A549 (cell line): ENCODE results near the gene DDX53. TPM values are rescaled to one million over a fixed set of nuclear protein-coding genes. Genes with fewer than 3 reads are reported as not detected.

Source experiments
- ATAC-seq, 2 experiments: fragments of 200-7000 bp in 1 of 2; fragments of >200 bp in 1 of 2; cut with Nextera tagmentation in 1 of 2; cut with Tn5 transposase in 1 of 2; 3 replicates each; pipeline versions ENCODE4 v1.8.0 to v1.9.1; 2018 to 2020; ENCODE audit warnings: mild to moderate bottlenecking in 1 of 2, moderate library complexity in 1 of 2
- CTCF ChIA-PET: fragments of 300-600 bp; sonication (Branson Sonifier 250); formaldehyde crosslinking; extraction: SDS; loops from one replicate; lab custom pipeline; 2021; ENCODE audit warnings: antibody characterized with exemption, inconsistent platforms; lab: Yijun Ruan, JAX
- POLR2A ChIA-PET: fragments of 350-600 bp; formaldehyde crosslinking; extraction: SDS; loops from one replicate; lab custom pipeline; 2021; ENCODE audit warnings: antibody characterized with exemption, inconsistent platforms; lab: Yijun Ruan, JAX
- DNase-seq, 2 experiments: peaks; one replicate each; pipeline versions ENCODE4 v3.0.0 to v3.0.0-alpha.2; 2011 to 2016; ENCODE audit warnings: low read depth in 1 of 2, low spot score in 1 of 2
- FAIRE-seq: peaks from 2 replicates; lab custom pipeline; 2011; peaks lifted over from hg19 to GRCh38; lab: Jason Lieb, UNC
- H3K27ac ChIP-seq, 2 experiments: fragments of >200 bp; sonication (Bioruptor Twin); formaldehyde crosslinking; 3 replicates each; pipeline ENCODE4 v1.5.1; 2016 to 2017
- H3K4me1 ChIP-seq: fragments of >200 bp; sonication (Bioruptor Twin); formaldehyde crosslinking; 3 replicates; pipeline ENCODE4 v1.6.1; 2016
- H3K4me2 ChIP-seq: fragments of >200 bp; sonication (Bioruptor Twin); formaldehyde crosslinking; 3 replicates; pipeline ENCODE4 v1.6.1; 2016
- H3K4me3 ChIP-seq: fragments of >200 bp; sonication (Bioruptor Twin); formaldehyde crosslinking; 3 replicates; pipeline ENCODE4 v1.5.1; 2016
- H3K9me3 ChIP-seq: fragments of >200 bp; sonication (Bioruptor Twin); formaldehyde crosslinking; 3 replicates; pipeline ENCODE4 v1.6.1; 2016
- BHLHE40 ChIP-seq: IDR thresholded peaks from 2 replicates; pipeline ENCODE4 v1.6.1; 2012; ENCODE audit warnings: low read depth, low read length, inconsistent platforms
- CBX2 ChIP-seq: fragments of 200-600 bp; sonication (generic); IDR thresholded peaks from 2 replicates; pipeline ENCODE4 v1.6.1; 2016; ENCODE audit warnings: low read depth, mild to moderate bottlenecking, borderline replicate concordance
- CHD2 ChIP-seq: fragments of 150-350 bp; IDR thresholded peaks from 2 replicates; pipeline ENCODE4 v1.6.1; 2014; ENCODE audit warnings: low read length; ENCODE audit not compliant: partially characterized antibody
- CHD4 ChIP-seq: fragments of 200-600 bp; sonication (generic); IDR thresholded peaks from 2 replicates; pipeline ENCODE4 v1.6.1; 2016; ENCODE audit warnings: antibody characterized with exemption, mild to moderate bottlenecking, borderline replicate concordance
- CTCF ChIP-seq: fragments of >200 bp; sonication (Bioruptor Twin); formaldehyde crosslinking; IDR thresholded peaks from 3 replicates; pipeline ENCODE4 v1.5.1; 2016
- FOSB ChIP-seq: fragments of 250-450 bp; sonication (Bioruptor Pico); IDR thresholded peaks from 2 replicates; pipeline ENCODE4 v1.5.0; 2020; ENCODE audit warnings: mild to moderate bottlenecking, moderate library complexity
- HOXA7 ChIP-seq: fragments of 250-450 bp; sonication (Bioruptor Pico); IDR thresholded peaks from 2 replicates; pipeline ENCODE4 v1.5.0; 2020; ENCODE audit warnings: mild to moderate bottlenecking, moderate library complexity
- JUNB ChIP-seq: fragments of >200 bp; sonication (Bioruptor Twin); formaldehyde crosslinking; IDR thresholded peaks from 2 replicates; pipeline ENCODE4 v1.6.1; 2016
- KDM1A ChIP-seq: fragments of 200-600 bp; sonication (generic); IDR thresholded peaks from 2 replicates; pipeline ENCODE4 v1.6.1; 2016; ENCODE audit warnings: low read depth, mild to moderate bottlenecking
- MAFK ChIP-seq: fragments of 450-650 bp; IDR thresholded peaks from 2 replicates; pipeline ENCODE4 v1.6.1; 2014; ENCODE audit not compliant: partially characterized antibody
- MAX ChIP-seq: IDR thresholded peaks from 2 replicates; pipeline ENCODE4 v1.6.1; 2012
- POLR2A ChIP-seq: IDR thresholded peaks from 2 replicates; pipeline ENCODE4 v1.6.1; 2012; ENCODE audit warnings: mild to moderate bottlenecking, low read length
- POLR2AphosphoS2 ChIP-seq: conservative IDR thresholded peaks from 2 replicates; pipeline ENCODE4 v1.6.1; 2012; ENCODE audit warnings: low read length, improper control_type of control experiment, inconsistent platforms
- RAD21 ChIP-seq, 2 experiments: fragments of >200 bp in 1 of 2; sonication (Bioruptor Twin) in 1 of 2; formaldehyde crosslinking in 1 of 2; IDR thresholded peaks in 1 of 2; conservative IDR thresholded peaks in 1 of 2; 2 replicates in 1 of 2; 3 replicates in 1 of 2; pipeline ENCODE4 v1.6.1; 2012 to 2018; ENCODE audit warnings: inconsistent platforms in 1 of 2
- RFX5 ChIP-seq: fragments of 450-650 bp; IDR thresholded peaks from 2 replicates; pipeline ENCODE4 v1.7.1; 2014; ENCODE audit warnings: antibody characterized with exemption, mild to moderate bottlenecking, moderate library complexity
- RNF2 ChIP-seq: fragments of 200-600 bp; sonication (generic); IDR thresholded peaks from 2 replicates; pipeline ENCODE4 v1.6.1; 2016; ENCODE audit warnings: low read depth, mild to moderate bottlenecking, antibody characterized with exemption, moderate library complexity, borderline replicate concordance
- SREBF2 ChIP-seq: fragments of 450-650 bp; IDR thresholded peaks from 2 replicates; pipeline ENCODE4 v1.6.1; 2014; ENCODE audit warnings: mild to moderate bottlenecking, moderate library complexity
- TFCP2L1 ChIP-seq: fragments of 250-450 bp; sonication (Bioruptor Pico); IDR thresholded peaks from 2 replicates; pipeline ENCODE4 v1.5.0; 2021; ENCODE audit warnings: mild to moderate bottlenecking
- ZC3H11A ChIP-seq: fragments of 450-650 bp; IDR thresholded peaks from 2 replicates; pipeline ENCODE4 v1.6.1; 2014; ENCODE audit warnings: antibody characterized with exemption, mild to moderate bottlenecking
- ZFP36 ChIP-seq: fragments of 450-650 bp; IDR thresholded peaks from 2 replicates; pipeline ENCODE4 v1.6.1; 2014; ENCODE audit warnings: borderline replicate concordance; ENCODE audit not compliant: partially characterized antibody
- WGBS: methylation state at CpG from one replicate; pipeline ENCODE4 v1.1.6; 2017; ENCODE audit errors: missing lambda C conversion rate; 5-methylcytosine and 5-hydroxymethylcytosine counted together
- polyA plus RNA-seq, 4 experiments: library from polyadenylated mRNA; depleted of rRNA in 3 of 4; stranded (reverse); fragments of >200 nt; fragmentation: RNase III in 1 of 4; extraction: RNeasy Plus Mini Kit Qiagen cat#74134 plus additional on column Dnase treatment in 1 of 4; gene quantifications; 2 replicates in 3 of 4; 3 replicates in 1 of 4; pipeline ENCODE4 v1.2.3, GENCODE V29; 2011 to 2017
- TF ChIP-seq, protein P1 (sequence below): fragments of 450-650 bp; IDR thresholded peaks from 2 replicates; pipeline ENCODE4 v1.6.1; 2014; ENCODE audit warnings: antibody characterized with exemption
- TF ChIP-seq, protein P2 (sequence below): fragments of 200-600 bp; sonication (generic); IDR thresholded peaks from 2 replicates; pipeline ENCODE4 v1.6.1; 2016; ENCODE audit warnings: antibody characterized with exemption, mild to moderate bottlenecking, moderate library complexity
- TF ChIP-seq, protein P3 (sequence below): IDR thresholded peaks from 2 replicates; pipeline ENCODE4 v1.6.1; 2012

The DDX53 gene
- polyA plus RNA-seq, 2 of the 4 experiments (the other 2 are of a cell fraction) = not detected

DNA sequence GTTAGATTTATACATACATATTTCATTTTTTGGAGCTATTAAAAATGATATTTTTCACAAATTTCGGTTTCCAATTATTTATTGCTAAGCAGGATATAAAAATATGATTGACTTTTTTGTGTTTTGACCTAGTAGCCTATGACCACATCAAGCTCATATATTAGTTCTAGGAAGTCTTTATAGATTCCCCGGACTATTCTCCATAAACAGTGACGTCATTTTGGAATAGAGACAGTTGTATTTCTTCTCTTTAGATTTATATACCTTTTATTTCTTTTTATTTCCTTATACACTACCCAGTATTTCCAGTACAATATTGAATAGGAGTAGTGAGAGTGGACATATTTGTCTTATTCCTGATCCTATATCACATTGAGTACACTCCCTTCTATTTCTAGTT, 31.8 kb downstream of the DDX53 start:
- no peaks in the 10 kb centered on the region for H3K4me1 ChIP-seq
- POLR2A ChIA-PET = no interaction called here
- no peak overlapping the region for H3K27ac ChIP-seq
- ATAC-seq (no peak), DNase-seq (no peak), FAIRE-seq (no peak)
- no peak overlapping the region for H3K4me2 ChIP-seq
- H3K9me3 ChIP-seq = no peaks in the 10 kb centered on the region
- no peak for TF ChIP-seq RAD21 (conservative IDR thresholded peaks at IDR 0.05 in 1 of 2, IDR thresholded peaks at IDR 0.05 in 1 of 2)
- TF ChIP-seq POLR2AphosphoS2 = no peak
- TF ChIP-seq, protein P1, sequence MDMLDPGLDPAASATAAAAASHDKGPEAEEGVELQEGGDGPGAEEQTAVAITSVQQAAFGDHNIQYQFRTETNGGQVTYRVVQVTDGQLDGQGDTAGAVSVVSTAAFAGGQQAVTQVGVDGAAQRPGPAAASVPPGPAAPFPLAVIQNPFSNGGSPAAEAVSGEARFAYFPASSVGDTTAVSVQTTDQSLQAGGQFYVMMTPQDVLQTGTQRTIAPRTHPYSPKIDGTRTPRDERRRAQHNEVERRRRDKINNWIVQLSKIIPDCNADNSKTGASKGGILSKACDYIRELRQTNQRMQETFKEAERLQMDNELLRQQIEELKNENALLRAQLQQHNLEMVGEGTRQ = no peak
- no peak for TF ChIP-seq RFX5
- no peak for TF ChIP-seq MAX
- TF ChIP-seq POLR2A = no peak
- no peak for TF ChIP-seq TFCP2L1
- TF ChIP-seq, protein P2, sequence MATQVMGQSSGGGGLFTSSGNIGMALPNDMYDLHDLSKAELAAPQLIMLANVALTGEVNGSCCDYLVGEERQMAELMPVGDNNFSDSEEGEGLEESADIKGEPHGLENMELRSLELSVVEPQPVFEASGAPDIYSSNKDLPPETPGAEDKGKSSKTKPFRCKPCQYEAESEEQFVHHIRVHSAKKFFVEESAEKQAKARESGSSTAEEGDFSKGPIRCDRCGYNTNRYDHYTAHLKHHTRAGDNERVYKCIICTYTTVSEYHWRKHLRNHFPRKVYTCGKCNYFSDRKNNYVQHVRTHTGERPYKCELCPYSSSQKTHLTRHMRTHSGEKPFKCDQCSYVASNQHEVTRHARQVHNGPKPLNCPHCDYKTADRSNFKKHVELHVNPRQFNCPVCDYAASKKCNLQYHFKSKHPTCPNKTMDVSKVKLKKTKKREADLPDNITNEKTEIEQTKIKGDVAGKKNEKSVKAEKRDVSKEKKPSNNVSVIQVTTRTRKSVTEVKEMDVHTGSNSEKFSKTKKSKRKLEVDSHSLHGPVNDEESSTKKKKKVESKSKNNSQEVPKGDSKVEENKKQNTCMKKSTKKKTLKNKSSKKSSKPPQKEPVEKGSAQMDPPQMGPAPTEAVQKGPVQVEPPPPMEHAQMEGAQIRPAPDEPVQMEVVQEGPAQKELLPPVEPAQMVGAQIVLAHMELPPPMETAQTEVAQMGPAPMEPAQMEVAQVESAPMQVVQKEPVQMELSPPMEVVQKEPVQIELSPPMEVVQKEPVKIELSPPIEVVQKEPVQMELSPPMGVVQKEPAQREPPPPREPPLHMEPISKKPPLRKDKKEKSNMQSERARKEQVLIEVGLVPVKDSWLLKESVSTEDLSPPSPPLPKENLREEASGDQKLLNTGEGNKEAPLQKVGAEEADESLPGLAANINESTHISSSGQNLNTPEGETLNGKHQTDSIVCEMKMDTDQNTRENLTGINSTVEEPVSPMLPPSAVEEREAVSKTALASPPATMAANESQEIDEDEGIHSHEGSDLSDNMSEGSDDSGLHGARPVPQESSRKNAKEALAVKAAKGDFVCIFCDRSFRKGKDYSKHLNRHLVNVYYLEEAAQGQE = no peak
- TF ChIP-seq BHLHE40 = no peak
- WGBS = 20% methylated on average over 3 of the region's 3 CpGs
- no peak overlapping the region for H3K4me3 ChIP-seq
- CTCF ChIA-PET = no interaction called here

GRCh38 chrX:23035493-23035892, 35.7 kb downstream of the DDX53 start:
- no peaks in the 10 kb centered on the region for H3K4me1 ChIP-seq
- POLR2A ChIA-PET = no interaction called here
- ATAC-seq = no peak; a peak in 1 of 6 replicates
- 0% methylated on average over 3 of the region's 3 CpGs for WGBS
- H3K4me3 ChIP-seq = no peak overlapping the region
- peak in 1 of 2 experiments; percentile 3 for DNase-seq
- no peak for FAIRE-seq
- H3K27ac ChIP-seq = no peak overlapping the region
- no peak overlapping the region for H3K4me2 ChIP-seq
- CTCF ChIA-PET = interaction anchor here (0.8 kb wide), 1 partner anchor 27 kb away, joined by 3 read pairs; no protein-coding TSS in a partner anchor
- H3K9me3 ChIP-seq = no peaks in the 10 kb centered on the region
- TF ChIP-seq CBX2 (no peak), FOSB (CRISPR knock-in tag) (no peak), JUNB (no peak), SREBF2 (no peak), CHD2 (no peak), RNF2 (no peak), CHD4 (no peak), HOXA7 (CRISPR knock-in tag) (no peak), MAFK (no peak), CTCF (no peak), RAD21 (conservative IDR thresholded peaks at IDR 0.05 in 1 of 2, IDR thresholded peaks at IDR 0.05 in 1 of 2) (no peak), BHLHE40 (no peak), ZC3H11A (no peak), KDM1A (no peak), ZFP36 (no peak)
- TF ChIP-seq, protein P2 = no peak
- TF ChIP-seq, protein P3, sequence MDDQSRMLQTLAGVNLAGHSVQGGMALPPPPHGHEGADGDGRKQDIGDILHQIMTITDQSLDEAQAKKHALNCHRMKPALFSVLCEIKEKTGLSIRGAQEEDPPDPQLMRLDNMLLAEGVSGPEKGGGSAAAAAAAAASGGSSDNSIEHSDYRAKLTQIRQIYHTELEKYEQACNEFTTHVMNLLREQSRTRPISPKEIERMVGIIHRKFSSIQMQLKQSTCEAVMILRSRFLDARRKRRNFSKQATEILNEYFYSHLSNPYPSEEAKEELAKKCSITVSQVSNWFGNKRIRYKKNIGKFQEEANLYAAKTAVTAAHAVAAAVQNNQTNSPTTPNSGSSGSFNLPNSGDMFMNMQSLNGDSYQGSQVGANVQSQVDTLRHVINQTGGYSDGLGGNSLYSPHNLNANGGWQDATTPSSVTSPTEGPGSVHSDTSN = no peak
- TF ChIP-seq, protein P1 = no peak
